ENCODE data around the gene CSRP2.
A peak's percentile ranks its signal among the peaks of the same experiment; 100 is the strongest.

CSRP2 gene

GRCh38 chr12:76908303-76909017 is 29.6 kb upstream of the CSRP2 start:
- TF ChIP-seq CTCF (IDR thresholded peaks at IDR 0.05; ENCODE audit: low read depth, low read length), result no peak
- H3K4me3 ChIP-seq (replicated peaks in 1 of 2; ENCODE audit: low read depth in 2 of 2, low read length in 2 of 2), result no peak overlapping the region
- DNase-seq (ENCODE audit: low read depth in 2 of 2), result no peak

- no peak overlapping the region for H3K4me3 ChIP-seq (replicated peaks in 1 of 2; ENCODE audit: low read depth in 2 of 2, low read length in 2 of 2)
- TF ChIP-seq CTCF (IDR thresholded peaks at IDR 0.05; ENCODE audit: low read depth, low read length), result no peak
- no peak for DNase-seq (ENCODE audit: low read depth in 2 of 2)
These were observed 23.0 kb upstream of the CSRP2 start for GRCh38 chr12:76901628-76902380.

GRCh38 chr12:76899522-76899921 is 20.7 kb upstream of the CSRP2 start:
- H3K4me3 ChIP-seq (replicated peaks in 1 of 2; ENCODE audit: low read depth in 2 of 2, low read length in 2 of 2), result no peak overlapping the region
- no peak for DNase-seq (ENCODE audit: low read depth in 2 of 2)
- TF ChIP-seq CTCF (IDR thresholded peaks at IDR 0.05; ENCODE audit: low read depth, low read length), result no peak

GRCh38 chr12:76898442-76898841 is 19.6 kb upstream of the CSRP2 start:
- TF ChIP-seq CTCF (IDR thresholded peaks at IDR 0.05; ENCODE audit: low read depth, low read length), result no peak
- no peak overlapping the region for H3K4me3 ChIP-seq (replicated peaks in 1 of 2; ENCODE audit: low read depth in 2 of 2, low read length in 2 of 2)
- peak in 1 of 2 donors; percentile 39 for DNase-seq (ENCODE audit: low read depth in 2 of 2)

- no peak overlapping the region for H3K4me3 ChIP-seq (replicated peaks in 1 of 2; ENCODE audit: low read depth in 2 of 2, low read length in 2 of 2)
- DNase-seq (ENCODE audit: low read depth in 2 of 2), result no peak
- no peak for TF ChIP-seq CTCF (IDR thresholded peaks at IDR 0.05; ENCODE audit: low read depth, low read length)
These were observed 17.5 kb upstream of the CSRP2 start for GRCh38 chr12:76896274-76896673.

GRCh38 chr12:76895796-76896195 is 17.0 kb upstream of the CSRP2 start:
- no peak for TF ChIP-seq CTCF (IDR thresholded peaks at IDR 0.05; ENCODE audit: low read depth, low read length)
- no peak overlapping the region for H3K4me3 ChIP-seq (replicated peaks in 1 of 2; ENCODE audit: low read depth in 2 of 2, low read length in 2 of 2)
- DNase-seq (ENCODE audit: low read depth in 2 of 2), result no peak
